Uterus (tissue), 2 donors: ENCODE measurements around the gene TMED10.

Source experiments
- CTCF ChIP-seq, 4 experiments: fragments of 200-600 bp in 2 of 4; fragments of 450-650 bp in 2 of 4; sonication (generic) in 2 of 4; IDR thresholded peaks; one replicate each; pipeline ENCODE4 v1.5.1; 2016 to 2019; ENCODE audit warnings: antibody characterized with exemption in 4 of 4, mild to moderate bottlenecking in 2 of 4, moderate library complexity in 1 of 4
- POLR2A ChIP-seq, 2 donors: fragments of 450-650 bp; IDR thresholded peaks; one replicate each; pipeline ENCODE4 v1.6.1; 2016; ENCODE audit warnings: antibody characterized with exemption in 2 of 2, mild to moderate bottlenecking in 1 of 2, moderate library complexity in 1 of 2

- TF ChIP-seq CTCF (IDR thresholded peaks at IDR 0.05) (no peak), POLR2A (IDR thresholded peaks at IDR 0.05) (no peak)
Observed at GRCh38 chr14:75188086-75188485, 11.7 kb upstream of the TMED10 start.
